Panc1 (cell line): ENCODE data around the gene SLC4A8. TPM values are rescaled to one million over a fixed set of nuclear protein-coding genes. Genes with fewer than 3 reads are reported as not detected.

Experiments used
- ATAC-seq: fragments of 200-7000 bp; cut with Tn5 transposase; 2 replicates; pipeline ENCODE4 v1.9.1; 2020; ENCODE audit warnings: mild to moderate bottlenecking, moderate library complexity
- BruUV-seq: library from RNA; stranded (reverse); fragments of 400-500 nt; replicated peaks from 2 replicates; lab custom pipeline; 2021; lab: Mats Ljungman, UMichigan
- CTCF ChIA-PET: fragments of 300-600 bp; sonication (Branson Sonifier 250); formaldehyde crosslinking; loops from one replicate; lab custom pipeline; 2022; ENCODE audit warnings: antibody characterized with exemption; lab: Charles Lee
- POLR2A ChIA-PET: fragments of 300-600 bp; sonication (Branson Sonifier 250); formaldehyde crosslinking; loops from one replicate; lab custom pipeline; 2022; ENCODE audit warnings: antibody characterized with exemption; lab: Charles Lee
- DNase-seq: peaks from one replicate; pipeline ENCODE4 v3.0.0-alpha.2; 2010; ENCODE audit warnings: low read depth, low spot score
- H3K27ac ChIP-seq: 2 replicates; pipeline ENCODE4 v1.5.1; 2011; ENCODE audit warnings: mild to moderate bottlenecking, low read length, inconsistent platforms
- H3K27me3 ChIP-seq: fragments of 200-500 bp; sonication (Bioruptor generic); 2 replicates; pipeline ENCODE4 v1.6.0; 2014; ENCODE audit warnings: low read length, inconsistent platforms; ENCODE audit not compliant: control insufficient read depth, insufficient read depth
- H3K36me3 ChIP-seq: fragments of 200-500 bp; sonication (Bioruptor generic); 2 replicates; pipeline ENCODE4 v1.5.1; 2014; ENCODE audit warnings: inconsistent platforms, mild to moderate bottlenecking, low read length, moderate library complexity; ENCODE audit not compliant: control insufficient read depth, insufficient read depth
- H3K4me1 ChIP-seq: 2 replicates; pipeline ENCODE4 v1.5.1; 2011; ENCODE audit warnings: inconsistent platforms, mild to moderate bottlenecking, low read length, moderate library complexity; ENCODE audit not compliant: control insufficient read depth, insufficient read depth
- H3K4me3 ChIP-seq, 2 experiments: 2 replicates each; pipeline ENCODE4 v1.5.1; 2011 to 2012; ENCODE audit warnings: low read depth in 2 of 2, low read length in 2 of 2, mild to moderate bottlenecking in 2 of 2, inconsistent platforms in 1 of 2, moderate library complexity in 1 of 2
- H3K9me3 ChIP-seq: fragments of 200-500 bp; sonication (Bioruptor generic); 2 replicates; pipeline ENCODE4 v1.5.1; 2014; ENCODE audit warnings: low read depth, mild to moderate bottlenecking, inconsistent platforms, low read length, moderate library complexity; ENCODE audit not compliant: control insufficient read depth, insufficient read depth
- CTCF ChIP-seq: fragments of 450-650 bp; IDR thresholded peaks from 2 replicates; pipeline ENCODE4 v1.5.1; 2017; ENCODE audit warnings: mild to moderate bottlenecking
- POLR2AphosphoS5 ChIP-seq: IDR thresholded peaks from 2 replicates; pipeline ENCODE4 v1.6.1; 2012; ENCODE audit warnings: mild to moderate bottlenecking, low read depth, low read length, moderate library complexity
- REST ChIP-seq, 2 experiments: IDR thresholded peaks; 2 replicates each; pipeline ENCODE4 v1.6.1; 2011 to 2012; ENCODE audit warnings: low read depth in 2 of 2, control low read depth in 1 of 2, low read length in 1 of 2, mild to moderate bottlenecking in 1 of 2, moderate library complexity in 1 of 2; ENCODE audit not compliant: insufficient read depth in 1 of 2
- SIN3A ChIP-seq: IDR thresholded peaks from 2 replicates; pipeline ENCODE4 v1.6.1; 2012; ENCODE audit warnings: low read depth, mild to moderate bottlenecking, low read length, moderate library complexity, borderline replicate concordance; ENCODE audit not compliant: insufficient read depth
- TCF7L2 ChIP-seq: IDR thresholded peaks from 2 replicates; pipeline ENCODE4 v1.6.1; 2011; ENCODE audit warnings: mild to moderate bottlenecking, low read depth, low read length, inconsistent platforms
- in situ Hi-C: cut with HindIII; loops from 2 replicates; pipeline ENCODE4 v1.10.0; 2016; ENCODE audit warnings: low sequenced_read_pairs, low pct_unique_long_range_greater_than_20kb
- intact Hi-C: fragments of 100-400 bp; cut with micrococcal nuclease; formaldehyde crosslinking; loops from one replicate; pipeline ENCODE4 v1.10.0; 2022; ENCODE audit not compliant: unreplicated experiment
- total RNA-seq: library from RNA; stranded (reverse); gene quantifications from one replicate; pipeline ENCODE4 v1.2.1, GENCODE V29; 2021; ENCODE audit not compliant: unreplicated experiment

Gene SLC4A8
- total RNA-seq, 1 experiment from 2014 or later: 18.8 TPM

DNA sequence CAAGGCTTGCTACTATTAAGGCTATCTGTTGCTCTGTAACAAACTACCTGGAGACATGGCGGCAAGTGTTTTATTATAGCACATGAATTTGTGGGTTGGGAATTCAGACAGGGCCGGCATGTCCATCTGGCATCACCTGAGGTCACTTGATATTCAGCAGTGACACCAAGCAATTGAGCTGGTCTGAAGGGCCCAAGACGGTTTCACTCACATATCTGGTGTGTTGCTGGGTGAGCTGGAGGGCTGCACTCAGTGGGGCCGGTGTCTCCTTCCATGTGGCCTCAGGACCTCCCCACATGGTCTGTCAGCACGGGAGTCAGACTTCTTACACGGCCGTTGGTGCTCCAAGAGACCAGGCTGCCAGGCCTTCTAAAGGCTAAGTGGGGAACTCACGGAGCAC lies 114.0 kb downstream of the SLC4A8 start:
- POLR2A ChIA-PET: no interaction called here
- in situ Hi-C loops: no loop called here
- no peak for TF ChIP-seq CTCF
- no peak for TF ChIP-seq SIN3A
- no peak for TF ChIP-seq POLR2AphosphoS5
- TF ChIP-seq REST (IDR thresholded peaks at IDR 0.05; ENCODE audit: insufficient read depth in 1 of 2, low read depth in 2 of 2, low read length in 1 of 2): no peak
- TF ChIP-seq TCF7L2: no peak

GRCh38 chr12:51540996-51541395 lies 116.4 kb downstream of the SLC4A8 start:
- BruUV-seq: no TSS peak
- ChIA-PET POLR2A (interaction anchor here (0.6 kb wide), 1 partner anchor 43 kb away, joined by 10 read pairs; no protein-coding TSS in a partner anchor), CTCF (no interaction called here)
- TF ChIP-seq REST (IDR thresholded peaks at IDR 0.05; ENCODE audit: insufficient read depth in 1 of 2, low read depth in 2 of 2, low read length in 1 of 2) (no peak), TCF7L2 (no peak), CTCF (no peak), SIN3A (no peak)
- in situ Hi-C loops (no loop called here), intact Hi-C loops (no loop called here)
- H3K9me3 ChIP-seq: no peaks in the 10 kb centered on the region
- H3K4me3 ChIP-seq: no peak overlapping the region
- H3K4me1 ChIP-seq: peaks cover 3% of the 10 kb centered on the region; the same call in 1 of the 2 replicates
- no peaks in the 10 kb centered on the region; the same call in 1 of the 2 replicates for H3K27me3 ChIP-seq
- ATAC-seq: no peak
- no peaks in the 10 kb centered on the region for H3K36me3 ChIP-seq
- H3K27ac ChIP-seq: no peak overlapping the region
- no peak for DNase-seq

More for the DNA sequence above, 114.0 kb downstream of the SLC4A8 start:
- H3K9me3 ChIP-seq: no peaks in the 10 kb centered on the region
- peaks cover 2% of the 10 kb centered on the region; the same call in 1 of the 2 replicates for H3K27me3 ChIP-seq
- DNase-seq: no peak
- no peak overlapping the region for H3K27ac ChIP-seq
- H3K36me3 ChIP-seq: no peaks in the 10 kb centered on the region
- no peak overlapping the region for H3K4me3 ChIP-seq
- intact Hi-C loops: loop anchor here (10.0 kb wide), 2 partner anchors 136 to 286 kb away; no protein-coding TSS in a partner anchor
- no peak for ATAC-seq
- CTCF ChIA-PET: no interaction called here
- peaks cover 6% of the 10 kb centered on the region for H3K4me1 ChIP-seq
- no TSS peak for BruUV-seq
